H1 (cell line): ENCODE results near the gene ISM1. TPM values are rescaled to one million over a fixed set of nuclear protein-coding genes. Genes with fewer than 3 reads are reported as not detected.

Experiments
- CTCF ChIA-PET: fragments of 300-600 bp; sonication (Branson Sonifier 250); formaldehyde crosslinking; loops from one replicate; lab custom pipeline; 2021; ENCODE audit not compliant: partially characterized antibody; lab: Charles Lee
- POLR2A ChIA-PET: fragments of 300-600 bp; sonication (Branson Sonifier 250); formaldehyde crosslinking; loops from one replicate; lab custom pipeline; 2021; ENCODE audit warnings: inconsistent platforms; ENCODE audit not compliant: partially characterized antibody; lab: Charles Lee
- DNase-seq, 2 experiments: peaks; one replicate each; pipeline versions ENCODE4 v3.0.0 to v3.0.0-alpha.2; 2010 to 2022; ENCODE audit warnings: low spot score in 2 of 2, low read depth in 1 of 2, mixed read lengths in 1 of 2
- FAIRE-seq: peaks from 2 replicates; lab custom pipeline; 2011; peaks lifted over from hg19 to GRCh38; lab: Jason Lieb, UNC
- H2AFZ ChIP-seq: 2 replicates; pipeline ENCODE4 v1.8.1; 2012; ENCODE audit warnings: low read length, inconsistent platforms
- H2AK5ac ChIP-seq: 2 replicates; pipeline ENCODE4 v1.6.1; 2013; ENCODE audit warnings: low read depth, low read length
- H2BK120ac ChIP-seq: replicated peaks from 2 replicates; pipeline ENCODE3; 2013; ENCODE audit warnings: low read depth, low read length, inconsistent platforms
- H2BK12ac ChIP-seq: 2 replicates; pipeline ENCODE4 v1.6.1; 2013; ENCODE audit warnings: low read depth, low read length
- H2BK15ac ChIP-seq: 2 replicates; pipeline ENCODE4 v1.6.1; 2013; ENCODE audit warnings: low read length
- H2BK20ac ChIP-seq: 2 replicates; pipeline ENCODE4 v1.6.1; 2013; ENCODE audit warnings: low read length
- H2BK5ac ChIP-seq: 2 replicates; pipeline ENCODE4 v1.6.1; 2013; ENCODE audit warnings: low read depth, low read length
- H3K14ac ChIP-seq: 2 replicates; pipeline ENCODE4 v1.6.1; 2013; ENCODE audit warnings: inconsistent platforms; ENCODE audit not compliant: insufficient read length
- H3K18ac ChIP-seq: 2 replicates; pipeline ENCODE4 v1.6.1; 2013; ENCODE audit warnings: low read length; ENCODE audit errors: extremely low read depth
- H3K23ac ChIP-seq: 2 replicates; pipeline ENCODE4 v1.6.1; 2013; ENCODE audit warnings: inconsistent platforms; ENCODE audit not compliant: insufficient read length
- H3K23me2 ChIP-seq: 2 replicates; pipeline ENCODE4 v1.6.1; 2013; ENCODE audit warnings: low read depth, low read length
- H3K27ac ChIP-seq: 2 replicates; pipeline ENCODE4 v1.6.1; 2011; ENCODE audit warnings: low read depth, low read length, inconsistent platforms
- H3K27me3 ChIP-seq, 4 experiments: replicated peaks in 1 of 4; 1 replicate in 1 of 4; 2 replicates in 3 of 4; pipeline versions ENCODE4 v1.6.1 to v1.8.1; 2011 to 2013; ENCODE audit warnings: low read length in 3 of 4, mild to moderate bottlenecking in 3 of 4, inconsistent platforms in 2 of 4, mixed read lengths in 2 of 4, moderate library complexity in 1 of 4; ENCODE audit not compliant: control insufficient read depth in 3 of 4, insufficient read depth in 3 of 4; ENCODE audit errors: extremely low read depth in 1 of 4
- H3K36me3 ChIP-seq, 4 experiments: 2 replicates each; pipeline versions ENCODE4 v1.6.1 to v1.8.1; 2011 to 2013; ENCODE audit warnings: mild to moderate bottlenecking in 4 of 4, low read length in 3 of 4, moderate library complexity in 2 of 4, control low read depth in 1 of 4, inconsistent platforms in 1 of 4; ENCODE audit not compliant: insufficient read depth in 4 of 4, control insufficient read depth in 2 of 4
- H3K4ac ChIP-seq: replicated peaks from 2 replicates; pipeline ENCODE3; 2013; ENCODE audit warnings: low read length, low read depth, mixed read lengths, inconsistent platforms; ENCODE audit not compliant: insufficient read length
- H3K4me1 ChIP-seq, 4 experiments: replicated peaks in 1 of 4; 1 replicate in 1 of 4; 2 replicates in 3 of 4; pipeline versions ENCODE4 v1.6.1 to v1.8.1; 2011 to 2013; ENCODE audit warnings: low read length in 3 of 4, inconsistent platforms in 2 of 4, mixed read lengths in 1 of 4; ENCODE audit not compliant: insufficient read depth in 4 of 4, control insufficient read depth in 3 of 4
- H3K4me2 ChIP-seq, 2 experiments: 2 replicates each; pipeline versions ENCODE4 v1.6.1 to v1.8.1; 2011 to 2013; ENCODE audit warnings: low read depth in 2 of 2, low read length in 2 of 2, control low read depth in 1 of 2, inconsistent platforms in 1 of 2, mild to moderate bottlenecking in 1 of 2; ENCODE audit not compliant: insufficient read depth in 1 of 2
- H3K4me3 ChIP-seq, 4 experiments: fragments of 200-600, 300-600 bp in 1 of 4; sonication (generic), shearing (Covaris generic), sonication (Bioruptor Twin) in 1 of 4; 2 replicates each; pipeline versions ENCODE4 v1.5.1 to v1.8.1; 2011 to 2016; ENCODE audit warnings: low read length in 4 of 4, low read depth in 3 of 4, control low read depth in 2 of 4, inconsistent platforms in 2 of 4, mild to moderate bottlenecking in 2 of 4, mixed read lengths in 1 of 4, moderate library complexity in 1 of 4; ENCODE audit not compliant: insufficient read depth in 2 of 4; ENCODE audit errors: extremely low read depth in 1 of 4
- H3K56ac ChIP-seq: replicated peaks from 2 replicates; pipeline ENCODE3; 2013; ENCODE audit warnings: low read depth, mild to moderate bottlenecking, mixed read lengths, low read length, inconsistent platforms; ENCODE audit not compliant: insufficient read length
- H3K79me1 ChIP-seq: 2 replicates; pipeline ENCODE4 v1.6.1; 2013; ENCODE audit warnings: low read depth, low read length, control low read depth
- H3K79me2 ChIP-seq, 2 experiments: 2 replicates each; pipeline versions ENCODE4 v1.6.1 to v1.8.1; 2012 to 2013; ENCODE audit warnings: low read length in 2 of 2, mild to moderate bottlenecking in 2 of 2, inconsistent platforms in 1 of 2; ENCODE audit not compliant: insufficient read depth in 2 of 2, control insufficient read depth in 1 of 2
- H3K9ac ChIP-seq, 4 experiments: replicated peaks in 1 of 4; 1 replicate in 1 of 4; 2 replicates in 3 of 4; pipeline versions ENCODE4 v1.6.1 to v1.8.1; 2011 to 2013; ENCODE audit warnings: low read depth in 3 of 4, low read length in 3 of 4, control low read depth in 2 of 4, mild to moderate bottlenecking in 2 of 4, moderate library complexity in 2 of 4, inconsistent platforms in 1 of 4; ENCODE audit errors: extremely low read depth in 1 of 4
- H3K9me3 ChIP-seq, 2 experiments: 2 replicates each; pipeline versions ENCODE4 v1.6.1 to v1.8.1; 2012 to 2013; ENCODE audit warnings: mild to moderate bottlenecking in 2 of 2, moderate library complexity in 2 of 2, control low read depth in 1 of 2, inconsistent platforms in 1 of 2, low read depth in 1 of 2, low read length in 1 of 2, mixed read lengths in 1 of 2; ENCODE audit not compliant: insufficient read depth in 2 of 2
- H4K20me1 ChIP-seq, 2 experiments: replicated peaks in 1 of 2; 2 replicates each; pipeline versions ENCODE3 to v1.8.1; 2011 to 2013; ENCODE audit warnings: inconsistent platforms in 2 of 2, low read length in 2 of 2, mild to moderate bottlenecking in 1 of 2; ENCODE audit not compliant: insufficient read depth in 2 of 2, control insufficient read depth in 1 of 2
- H4K5ac ChIP-seq: 2 replicates; pipeline ENCODE4 v1.6.1; 2013; ENCODE audit warnings: low read length, low read depth, mixed read lengths, inconsistent platforms; ENCODE audit not compliant: insufficient read length
- H4K8ac ChIP-seq: 2 replicates; pipeline ENCODE4 v1.8.0; 2013; ENCODE audit warnings: mild to moderate bottlenecking, moderate library complexity, low read length, inconsistent platforms; ENCODE audit not compliant: insufficient read depth; ENCODE audit errors: extremely low read depth
- H4K91ac ChIP-seq: replicated peaks from 2 replicates; pipeline ENCODE3; 2013; ENCODE audit warnings: low read length, mixed read lengths, inconsistent platforms; ENCODE audit not compliant: insufficient read length
- ATF3 ChIP-seq: IDR thresholded peaks from 2 replicates; pipeline ENCODE4 v1.6.1; 2011; ENCODE audit warnings: low read depth, mild to moderate bottlenecking, low read length; ENCODE audit not compliant: insufficient read depth
- CHD1 ChIP-seq: IDR thresholded peaks from 2 replicates; pipeline ENCODE4 v1.6.1; 2012; ENCODE audit warnings: low read depth, low read length, improper control_type of control experiment
- KDM5A ChIP-seq: fragments of 200-600 bp; IDR thresholded peaks from 2 replicates; pipeline ENCODE4 v1.7.1; 2012; ENCODE audit warnings: mild to moderate bottlenecking, low read length, inconsistent platforms, mixed read lengths
- SAP30 ChIP-seq: fragments of 300-600 bp; sonication (generic); IDR thresholded peaks from 2 replicates; pipeline ENCODE4 v1.7.1; 2012; ENCODE audit warnings: low read length, moderate library complexity, mild to moderate bottlenecking, inconsistent platforms; ENCODE audit not compliant: insufficient read depth, insufficient replicate concordance
- TBP ChIP-seq: IDR thresholded peaks from 2 replicates; pipeline ENCODE4 v1.6.1; 2011; ENCODE audit warnings: low read depth, low read length, improper control_type of control experiment
- TCF12 ChIP-seq: IDR thresholded peaks from 2 replicates; pipeline ENCODE4 v1.6.1; 2011; ENCODE audit warnings: low read depth, mild to moderate bottlenecking, low read length
- WGBS, 2 experiments: shearing (Covaris generic) in 1 of 2; methylation state at CpG; one replicate each; pipeline versions ENCODE4 v1.1.6 to v1.1.7; 2013 to 2015; ENCODE audit warnings: low lambda C conversion rate in 2 of 2, mixed read lengths in 2 of 2, inconsistent platforms in 1 of 2, low coverage in 1 of 2, missing lambda C conversion rate in 1 of 2; ENCODE audit not compliant: insufficient replicate concordance in 2 of 2, insufficient coverage in 1 of 2, insufficient read length in 1 of 2; ENCODE audit errors: extremely low coverage in 1 of 2, missing lambda C conversion rate in 1 of 2; 5-methylcytosine and 5-hydroxymethylcytosine counted together
- polyA plus RNA-seq, 7 experiments: library from polyadenylated mRNA; depleted of rRNA in 3 of 7; stranded (reverse) in 5 of 7; unstranded in 2 of 7; fragments of >200 nt in 5 of 7; fragments of 200-250 nt in 2 of 7; gene quantifications; 1 replicate in 5 of 7; 2 replicates in 1 of 7; 4 replicates in 1 of 7; pipeline versions ENCODE4 v1.2.1 to v1.2.3, GENCODE V29; 2011 to 2013; ENCODE audit warnings: missing spikeins in 2 of 7, mixed read lengths in 2 of 7
- total RNA-seq: library from RNA; stranded (reverse); fragmentation: NEBNext Ultra II Directional; extraction: Animal tissue kit (Norgen Biotek cat#: 25700); gene quantifications from 2 replicates; pipeline ENCODE4 v1.2.1, GENCODE V29; 2021

The ISM1 gene
- total and polyA plus RNA-seq, 2 of the 8 experiments (the other 6 are each of a cell fraction or from before 2014, with no cell fraction given): 0.62 to 0.97 TPM

GRCh38 chr20:13271098-13271497 lies 50.0 kb downstream of the ISM1 start:
- H3K14ac ChIP-seq: no peak overlapping the region
- no peak overlapping the region for H3K56ac ChIP-seq
- H3K36me3 ChIP-seq: no peaks in the 10 kb centered on the region
- no peak overlapping the region for H3K4me3 ChIP-seq
- H2BK120ac ChIP-seq: no peak overlapping the region
- H3K79me2 ChIP-seq: no peaks in the 10 kb centered on the region
- no peak overlapping the region for H2BK15ac ChIP-seq
- CTCF ChIA-PET: interaction anchor here (0.9 to 2.9 kb wide), 5 partner anchors 9 to 151 kb away, joined by 3 to 10 read pairs (median 3); no protein-coding TSS in a partner anchor
- no peaks in the 10 kb centered on the region for H3K79me1 ChIP-seq
- H4K20me1 ChIP-seq: peaks cover 0 to 1% of the 10 kb centered on the region in 2 experiments
- no peak overlapping the region for H3K23ac ChIP-seq
- no peak overlapping the region for H2BK12ac ChIP-seq
- no peak overlapping the region for H3K4me2 ChIP-seq
- DNase-seq: no peak
- H4K91ac ChIP-seq: no peak overlapping the region
- H4K8ac ChIP-seq: no peak overlapping the region
- no peak overlapping the region for H2BK5ac ChIP-seq
- H3K18ac ChIP-seq: no peak overlapping the region
- no peak for TF ChIP-seq CHD1
- TF ChIP-seq TCF12: no peak
- no peak for TF ChIP-seq TBP
- no peak for TF ChIP-seq ATF3
- TF ChIP-seq KDM5A: no peak
- TF ChIP-seq SAP30: no peak
- H3K27ac ChIP-seq: no peak overlapping the region
- no peaks in the 10 kb centered on the region for H3K9me3 ChIP-seq
- H2AFZ ChIP-seq: no peak overlapping the region
- no peak overlapping the region for H3K4ac ChIP-seq
- FAIRE-seq: no peak
- H3K23me2 ChIP-seq: no peaks in the 10 kb centered on the region; the same call in 1 of the 2 replicates
- no peaks in the 10 kb centered on the region; a peak in 1 of 7 replicates for H3K27me3 ChIP-seq
- H3K4me1 ChIP-seq: peaks cover 2 to 6% (median 3%) of the 10 kb centered on the region in 4 experiments; a peak in 3 of 7 replicates
- H4K5ac ChIP-seq: no peak overlapping the region
- H2AK5ac ChIP-seq: no peak overlapping the region
- WGBS, 2 experiments: 93% methylated on average over 3 of the region's 3 CpGs; no CpG with 5 or more reads in 1 of the 2 experiments
- no peak overlapping the region for H3K9ac ChIP-seq
- H2BK20ac ChIP-seq: no peak overlapping the region
- POLR2A ChIA-PET: interaction anchor here (1.1 kb wide), 1 partner anchor 10 kb away, joined by 3 read pairs; no protein-coding TSS in a partner anchor
